ENCODE data around the gene ZNF606. TPM values are rescaled to one million over a fixed set of nuclear protein-coding genes. Genes with fewer than 3 reads are reported as not detected.

ZNF606 gene
- total and polyA plus RNA-seq, 10 of the 15 experiments (the other 5 are each of a cell fraction or from before 2014, with no cell fraction given): 2.2 to 10.6 (median 7.6) TPM

GRCh38 chr19:58033741-58034476 lies 31.3 kb upstream of the ZNF606 start, which contains the start of gene ZSCAN1:
TSS of gene ZSCAN1 (plus strand) at chr19:58034025. CDS start at chr19:58037837, 3,812 bp downstream.
- BruUV-seq (replicated peaks): no TSS peak
- ChIA-PET POLR2A (no interaction called here), RAD21 (ENCODE audit: unreplicated experiment) (no interaction called here), SMC1A (ENCODE audit: uncharacterized antibody, unreplicated experiment) (no interaction called here), CTCF (no interaction called here)
- Histone ChIP-seq H4K20me1 (ENCODE audit: control insufficient read depth, insufficient read depth) (no peaks in the 10 kb centered on the region), H3K4me1 (ENCODE audit: control insufficient read depth, insufficient read depth, low read length) (no peaks in the 10 kb centered on the region), H3K4me3 (no peak within 1 kb of the TSS), H2AFZ (ENCODE audit: control insufficient read depth, low read depth, low read length) (no peak within 1 kb of the TSS), H3K36me3 (ENCODE audit: control insufficient read depth in 2 of 2, insufficient read depth in 2 of 2, low read length in 1 of 2) (no peaks in the 10 kb centered on the region), H3K9me3 (replicated peaks; ENCODE audit: control insufficient read depth, insufficient read depth, low read length) (no peaks in the 10 kb centered on the region; the same call in 2 of the 3 replicates), H3K27me3 (replicated peaks in 1 of 2; ENCODE audit: control insufficient read depth in 2 of 2, insufficient read depth in 2 of 2, low read length in 1 of 2) (no peaks in the 10 kb centered on the region), H3K4me2 (ENCODE audit: control insufficient read depth, insufficient read depth) (no peak within 1 kb of the TSS), H3K27ac (ENCODE audit: control insufficient read depth, insufficient read depth) (no peak within 1 kb of the TSS), H3K9ac (ENCODE audit: control insufficient read depth, insufficient read depth, low read length) (no peak within 1 kb of the TSS), H3K79me2 (ENCODE audit: control insufficient read depth, insufficient read depth, low read length) (no peaks in the 10 kb centered on the region)
- DNase-seq (ENCODE audit: low read depth, low spot score) (no peak), FAIRE-seq (no peak), ATAC-seq (no peak)
- 95% methylated on average over 51 of the region's 101 CpGs for WGBS (ENCODE audit: insufficient coverage, insufficient replicate concordance, low lambda C conversion rate, missing lambda C conversion rate)
- intact Hi-C loops (cut with micrococcal nuclease; ENCODE audit: unreplicated experiment) (no loop called here), in situ Hi-C loops (cut with MboI) (no loop called here)
- TF ChIP-seq HSF1 (IDR thresholded peaks at IDR 0.05; ENCODE audit: low read depth, low read length): no peak
- TF ChIP-seq MTA2 (IDR thresholded peaks at IDR 0.05; ENCODE audit: low read depth): no peak
- no peak for TF ChIP-seq EZH2 (IDR thresholded peaks at IDR 0.05; ENCODE audit: borderline replicate concordance, control insufficient read depth, low read depth, low read length)
- no peak for TF ChIP-seq RUNX3 (IDR thresholded peaks at IDR 0.05; ENCODE audit: low read length)
- no peak for TF ChIP-seq ZNF217 (IDR thresholded peaks at IDR 0.05)
- TF ChIP-seq ZNF622 (IDR thresholded peaks at IDR 0.05): no peak
- no peak for TF ChIP-seq KAT2A (conservative IDR thresholded peaks at IDR 0.05; ENCODE audit: control insufficient read depth, low read depth, low read length)
- no peak for TF ChIP-seq POLR2AphosphoS5 (IDR thresholded peaks at IDR 0.05; ENCODE audit: low read length)

Data from GM12878 (cell line).